GM21360 (cell line): ENCODE results near the gene GRK3.
"Not testable (repeated sequence)": the region's sequence is repeated elsewhere in the genome, so short reads cannot be mapped to it uniquely, and the experiment has no call there.

Experiments used
- ATAC-seq: cut with Tn5 transposase; IDR thresholded peaks from one replicate; pipeline ENCODE4 v1.9.1; 2021; ENCODE audit warnings: mild to moderate bottlenecking, moderate library complexity; ENCODE audit not compliant: unreplicated experiment

Gene GRK3

GRCh38 chr22:25570486-25570885, 6.0 kb downstream of the GRK3 start:
- no peak for ATAC-seq

GRCh38 chr22:25571969-25572707, 7.7 kb downstream of the GRK3 start:
- ATAC-seq, result not testable (repeated sequence)

DNA sequence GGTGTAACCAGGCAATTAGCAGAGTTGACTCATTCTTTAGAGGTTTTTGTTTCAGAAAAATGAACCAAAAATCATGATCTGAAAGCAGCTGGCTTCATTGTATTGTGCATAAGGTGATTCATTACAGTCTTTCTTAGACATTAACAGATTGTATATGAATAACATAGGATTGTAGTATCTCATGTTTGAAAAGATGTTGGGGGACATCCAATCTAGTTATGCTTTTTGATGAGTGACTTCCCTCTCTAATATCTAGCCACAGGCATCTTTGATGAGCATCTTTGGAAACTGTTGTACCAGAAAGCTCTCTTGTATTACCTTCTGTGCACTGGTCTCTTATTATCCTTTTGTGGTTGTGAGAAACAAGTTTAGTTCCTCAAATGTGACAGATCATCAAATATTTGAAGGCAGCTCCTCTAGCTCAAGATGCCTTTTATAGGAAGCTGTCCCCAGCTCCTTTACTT, 8.3 kb downstream of the GRK3 start:
- peak; percentile 45 for ATAC-seq

DNA sequence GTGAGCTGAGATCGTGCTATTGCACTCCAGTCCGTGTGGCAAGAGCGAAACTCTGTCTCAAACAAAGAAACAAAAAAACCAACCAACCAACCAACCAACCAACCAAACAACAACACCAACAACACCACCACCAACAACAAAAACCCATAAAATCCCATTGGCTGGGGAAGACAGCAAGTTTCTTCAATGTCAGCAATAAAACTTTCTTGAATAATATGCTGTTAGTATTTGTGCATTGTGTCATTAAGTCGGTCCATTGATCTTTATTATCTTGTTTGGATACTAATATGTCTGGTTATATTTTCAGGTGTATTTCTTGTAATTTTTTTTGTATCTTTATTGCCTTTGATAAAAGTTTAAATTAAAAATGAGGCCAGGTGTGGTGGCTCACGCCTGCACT, 9.4 kb downstream of the GRK3 start:
- ATAC-seq, result no peak

DNA sequence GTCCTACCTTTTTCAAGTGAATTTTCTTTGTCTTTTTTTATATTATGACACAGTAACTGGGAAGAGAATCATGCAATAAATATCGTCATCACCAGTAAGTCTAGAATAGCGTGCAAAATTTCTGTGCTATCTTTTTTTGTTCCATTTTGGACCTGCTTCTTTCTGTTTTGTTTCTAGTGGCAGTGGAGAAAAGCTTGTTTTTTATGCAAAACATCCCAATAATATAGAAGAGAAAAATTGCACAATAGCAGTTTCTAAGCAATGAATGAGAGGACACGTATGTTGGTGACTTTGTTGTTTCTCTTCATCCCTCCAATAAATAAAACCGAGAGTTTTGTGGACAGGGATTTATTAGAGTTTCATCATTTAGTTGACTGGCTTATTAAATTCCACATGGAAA, 10.3 kb downstream of the GRK3 start:
- ATAC-seq, result no peak

- not testable (repeated sequence) for ATAC-seq
These were observed 11.4 kb downstream of the GRK3 start for GRCh38 chr22:25575674-25576392.

GRCh38 chr22:25581452-25581851, 17.0 kb downstream of the GRK3 start:
- not testable (repeated sequence) for ATAC-seq

DNA sequence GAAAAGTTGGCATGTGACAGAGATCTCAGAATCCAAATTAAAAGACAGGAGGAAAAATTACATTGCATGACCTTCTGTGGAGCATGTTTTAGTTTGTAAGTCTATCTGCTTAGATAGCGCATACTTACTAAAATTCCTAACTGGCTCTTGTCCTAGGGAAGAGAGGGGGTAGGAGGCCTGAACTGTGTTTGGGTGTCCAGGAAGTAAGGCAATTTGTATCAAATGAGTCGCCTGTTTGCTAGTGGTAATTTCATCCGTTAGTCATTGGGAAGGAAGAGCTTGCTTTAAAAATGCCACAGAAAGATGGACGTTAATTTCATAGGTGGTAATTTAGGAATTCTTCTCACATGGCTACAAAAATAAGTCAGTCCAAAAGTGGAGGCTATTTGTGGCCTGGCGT, 18.5 kb downstream of the GRK3 start:
- ATAC-seq, result no peak

GRCh38 chr22:25584993-25585392, 20.5 kb downstream of the GRK3 start:
- not testable (repeated sequence) for ATAC-seq

DNA sequence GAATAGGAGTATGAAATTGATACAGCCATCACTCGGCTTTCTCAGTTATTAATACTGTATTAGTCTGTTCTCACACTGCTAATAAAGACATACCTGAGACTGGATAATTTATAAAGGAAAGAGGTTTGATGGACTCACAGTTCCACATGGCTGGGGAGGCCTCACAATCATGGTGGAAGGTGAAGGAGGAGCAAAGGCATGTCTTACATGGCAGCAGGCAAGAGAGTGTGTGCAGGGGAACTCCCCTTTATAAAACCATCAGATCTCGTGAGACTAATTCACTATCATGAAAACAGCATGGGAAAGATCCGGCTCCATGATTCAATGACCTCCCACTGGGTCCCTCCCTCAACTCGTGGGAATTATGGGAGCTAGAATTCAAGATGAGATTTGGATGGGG, 25.2 kb downstream of the GRK3 start:
- ATAC-seq, result not testable (repeated sequence)

- not testable (repeated sequence) for ATAC-seq
These were observed 28.8 kb downstream of the GRK3 start for GRCh38 chr22:25593323-25593722.

- no peak for ATAC-seq
These were observed 34.1 kb downstream of the GRK3 start for GRCh38 chr22:25598609-25599008.

DNA sequence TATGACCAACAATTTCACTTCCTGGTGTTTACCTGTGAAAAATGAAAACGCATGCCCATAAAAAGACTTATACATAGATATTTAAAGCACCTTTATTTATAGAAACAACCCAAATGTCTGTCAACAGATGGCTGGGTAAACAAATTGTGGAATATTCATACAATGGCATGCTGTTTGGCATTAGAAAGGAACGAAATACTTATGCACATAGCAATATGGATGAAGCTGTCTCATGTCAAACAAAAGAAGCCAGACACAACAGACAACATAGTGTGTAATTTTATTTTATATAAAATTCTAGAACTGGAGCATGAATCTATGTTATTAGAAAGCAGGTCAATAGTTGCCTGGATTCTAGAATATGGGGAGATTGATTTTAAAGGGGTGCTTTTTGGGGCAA, 38.0 kb downstream of the GRK3 start:
- no peak for ATAC-seq

GRCh38 chr22:25602916-25603315, 38.4 kb downstream of the GRK3 start:
- no peak for ATAC-seq

DNA sequence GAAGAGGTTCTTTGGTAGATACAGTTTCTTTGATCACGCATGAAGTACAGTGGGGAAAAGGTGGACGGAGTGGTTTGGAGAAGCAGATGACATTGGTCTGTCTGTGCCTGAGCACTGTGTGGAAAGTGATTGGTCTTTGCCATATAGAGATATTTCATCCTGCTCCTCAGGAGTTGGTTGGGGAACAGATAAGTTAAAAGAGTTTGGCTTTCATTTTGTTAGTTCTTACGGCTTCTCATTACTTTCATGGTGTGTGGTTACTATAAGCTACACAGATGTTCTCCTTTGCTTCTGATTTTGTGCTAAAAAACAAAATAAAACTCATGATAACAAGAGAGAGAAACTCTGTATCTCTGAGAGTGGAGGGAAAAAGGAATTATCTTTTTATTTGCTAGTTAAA, 40.7 kb downstream of the GRK3 start:
- ATAC-seq, result not testable (repeated sequence)

- not testable (repeated sequence) for ATAC-seq
These were observed 41.1 kb downstream of the GRK3 start for GRCh38 chr22:25605565-25605964.

DNA sequence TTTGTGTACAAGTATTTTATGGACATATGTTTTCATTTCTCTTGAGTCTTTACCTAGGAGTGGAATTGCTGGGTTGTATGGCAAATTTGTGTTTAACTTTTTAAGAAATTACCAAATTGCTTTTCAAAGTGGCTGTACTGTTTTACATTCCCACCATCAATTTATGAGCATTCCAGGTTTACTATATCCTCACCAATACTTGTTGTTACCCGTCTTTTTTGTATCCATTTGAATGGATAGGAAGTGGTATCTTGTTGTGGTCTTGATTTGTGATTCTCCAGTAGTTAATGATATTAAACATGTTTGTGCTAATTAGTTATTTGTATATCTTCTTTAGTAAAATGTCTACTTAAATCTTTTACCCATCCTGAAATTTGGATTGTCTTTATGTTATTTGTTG, 46.8 kb downstream of the GRK3 start:
- ATAC-seq, result not testable (repeated sequence)

DNA sequence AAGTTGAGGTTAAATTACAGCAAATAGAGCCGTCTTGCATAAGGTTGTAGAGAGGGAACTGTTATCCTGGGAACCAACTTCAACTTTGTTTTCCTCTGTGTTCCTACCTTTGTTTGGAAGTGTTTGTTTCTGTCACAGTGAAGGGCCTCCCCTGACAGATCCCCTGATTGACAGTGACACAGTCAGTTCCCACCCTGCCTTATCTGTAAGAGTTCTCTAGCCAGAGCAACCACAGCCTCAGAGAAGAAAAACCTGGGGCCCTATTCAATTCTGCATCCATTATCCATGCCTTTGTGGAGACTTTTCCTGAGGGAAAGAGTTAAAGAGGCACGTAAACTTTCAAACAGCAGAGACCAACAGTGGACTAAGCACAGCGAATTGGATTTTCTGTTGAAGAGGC, 48.7 kb downstream of the GRK3 start:
- ATAC-seq, result not testable (repeated sequence)

GRCh38 chr22:25613558-25613957, 49.1 kb downstream of the GRK3 start:
- ATAC-seq, result not testable (repeated sequence)

GRCh38 chr22:25614791-25615190, 50.3 kb downstream of the GRK3 start:
- ATAC-seq, result not testable (repeated sequence)

DNA sequence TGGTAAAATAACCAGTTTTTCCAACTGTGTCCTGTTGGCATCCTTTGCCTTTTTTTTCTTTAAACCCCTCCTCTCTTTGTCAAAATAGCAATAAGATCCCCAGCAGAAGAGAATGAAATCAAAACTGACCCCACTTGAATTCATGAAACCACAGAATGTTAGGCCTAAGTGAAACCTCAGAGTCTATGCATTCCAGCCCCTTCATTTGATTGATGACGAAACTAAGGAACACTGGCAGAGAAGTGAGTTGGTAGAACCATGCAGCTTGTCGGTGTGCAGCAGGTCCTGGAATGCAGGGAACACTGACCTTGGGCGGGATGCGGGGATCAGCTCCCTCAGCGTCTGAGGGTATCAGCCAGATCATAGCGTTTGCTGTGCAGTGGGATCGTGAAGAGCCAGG, 57.5 kb downstream of the GRK3 start:
- no peak for ATAC-seq

GRCh38 chr22:25623310-25623734, 58.8 kb downstream of the GRK3 start:
- ATAC-seq, result no peak
